Measurements from ENCODE around the gene PPP2R3A.

GRCh38 chr3:135992072-135992471 lies 26.5 kb downstream of the PPP2R3A start:
- no peak for TF ChIP-seq POLR2A (IDR thresholded peaks at IDR 0.05)
- TF ChIP-seq CTCF (IDR thresholded peaks at IDR 0.05) = no peak
